H9 (cell line): ENCODE results near the gene CCNF. TPM values are rescaled to one million over a fixed set of nuclear protein-coding genes. Genes with fewer than 3 reads are reported as not detected.

Source experiments
- DNase-seq: peaks from one replicate; pipeline ENCODE4 v3.0.0-alpha.2; 2017
- H2AFZ ChIP-seq: one replicate; pipeline ENCODE4 v1.6.1; 2013; ENCODE audit warnings: mild to moderate bottlenecking, low read length, control low read depth, moderate library complexity
- H2AK5ac ChIP-seq: 2 replicates; pipeline ENCODE4 v1.6.1; 2013; ENCODE audit warnings: low read length, control low read depth, mixed read lengths; ENCODE audit not compliant: insufficient read length
- H2BK120ac ChIP-seq: one replicate; pipeline ENCODE4 v1.6.1; 2013; ENCODE audit warnings: low read depth, mild to moderate bottlenecking, low read length, control low read depth, inconsistent platforms; ENCODE audit not compliant: poor library complexity, severe bottlenecking
- H2BK12ac ChIP-seq: 2 replicates; pipeline ENCODE4 v1.6.1; 2013; ENCODE audit warnings: low read length, control low read depth, mixed read lengths, low read depth; ENCODE audit not compliant: insufficient read length
- H2BK15ac ChIP-seq: 2 replicates; pipeline ENCODE4 v1.6.1; 2013; ENCODE audit warnings: low read depth, low read length, control low read depth
- H2BK20ac ChIP-seq: one replicate; pipeline ENCODE4 v1.6.1; 2013; ENCODE audit warnings: low read depth, mild to moderate bottlenecking, low read length, control low read depth, inconsistent platforms; ENCODE audit not compliant: poor library complexity, severe bottlenecking
- H2BK5ac ChIP-seq: 2 replicates; pipeline ENCODE4 v1.6.1; 2013; ENCODE audit warnings: low read length, control low read depth, mixed read lengths; ENCODE audit not compliant: insufficient read length
- H3K14ac ChIP-seq: 2 replicates; pipeline ENCODE4 v1.6.1; 2013; ENCODE audit warnings: low read length, control low read depth; ENCODE audit not compliant: insufficient read depth
- H3K18ac ChIP-seq: 2 replicates; pipeline ENCODE4 v1.6.1; 2013; ENCODE audit warnings: low read depth, mild to moderate bottlenecking, mixed read lengths, low read length, control low read depth; ENCODE audit not compliant: insufficient read length
- H3K23ac ChIP-seq: 2 replicates; pipeline ENCODE4 v1.6.1; 2013; ENCODE audit warnings: low read length, control low read depth, mixed read lengths, low read depth; ENCODE audit not compliant: insufficient read length
- H3K23me2 ChIP-seq: 2 replicates; pipeline ENCODE4 v1.6.1; 2013; ENCODE audit warnings: low read depth, mild to moderate bottlenecking, mixed read lengths, low read length, control low read depth; ENCODE audit not compliant: insufficient read length, poor library complexity, severe bottlenecking
- H3K27ac ChIP-seq: 2 replicates; pipeline ENCODE4 v1.5.1; 2013; ENCODE audit warnings: low read length, control low read depth, mixed read lengths, low read depth; ENCODE audit not compliant: insufficient read length
- H3K27me3 ChIP-seq: 2 replicates; pipeline ENCODE4 v1.6.1; 2013; ENCODE audit warnings: low read length, control low read depth, inconsistent platforms; ENCODE audit not compliant: insufficient read depth
- H3K4ac ChIP-seq: 2 replicates; pipeline ENCODE4 v1.6.1; 2013; ENCODE audit warnings: low read depth, mild to moderate bottlenecking, control low read depth, inconsistent platforms, low read length, moderate library complexity
- H3K4me1 ChIP-seq: 2 replicates; pipeline ENCODE4 v1.6.1; 2013; ENCODE audit warnings: low read length, control low read depth, inconsistent platforms; ENCODE audit not compliant: insufficient read depth
- H3K4me2 ChIP-seq: 2 replicates; pipeline ENCODE4 v1.6.1; 2013; ENCODE audit warnings: low read length, control low read depth, mixed read lengths; ENCODE audit not compliant: insufficient read length, insufficient read depth
- H3K56ac ChIP-seq: 2 replicates; pipeline ENCODE4 v1.6.1; 2013; ENCODE audit warnings: low read depth, mild to moderate bottlenecking, mixed read lengths, low read length, control low read depth; ENCODE audit not compliant: insufficient read length
- H3K79me1 ChIP-seq: 2 replicates; pipeline ENCODE4 v1.6.1; 2013; ENCODE audit warnings: low read depth, mild to moderate bottlenecking, moderate library complexity, low read length, control low read depth, inconsistent platforms; ENCODE audit not compliant: insufficient read depth, poor library complexity, severe bottlenecking
- H3K79me2 ChIP-seq: 2 replicates; pipeline ENCODE4 v1.6.1; 2013; ENCODE audit warnings: low read length, control low read depth, inconsistent platforms; ENCODE audit not compliant: insufficient read depth
- H3K9ac ChIP-seq: 2 replicates; pipeline ENCODE4 v1.6.1; 2013; ENCODE audit warnings: low read length, control low read depth, mixed read lengths; ENCODE audit not compliant: insufficient read length; ENCODE audit errors: extremely low read depth
- H3K9me3 ChIP-seq: one replicate; pipeline ENCODE4 v1.6.1; 2013; ENCODE audit warnings: low read depth, low read length, inconsistent platforms; ENCODE audit not compliant: control insufficient read depth
- H3T11ph ChIP-seq: one replicate; pipeline ENCODE4 v1.6.1; 2013; ENCODE audit warnings: mild to moderate bottlenecking, low read length, control low read depth, inconsistent platforms
- H4K20me1 ChIP-seq: one replicate; pipeline ENCODE4 v1.6.1; 2013; ENCODE audit not compliant: control insufficient read depth, insufficient read length, insufficient read depth
- H4K5ac ChIP-seq: 2 replicates; pipeline ENCODE4 v1.6.1; 2013; ENCODE audit warnings: low read depth, mild to moderate bottlenecking, mixed read lengths, low read length, control low read depth; ENCODE audit not compliant: insufficient read length
- H4K8ac ChIP-seq: replicated peaks from 2 replicates; pipeline ENCODE4 v1.6.1; 2013; ENCODE audit warnings: low read length, control low read depth, mixed read lengths, low read depth; ENCODE audit not compliant: insufficient read length
- H4K91ac ChIP-seq: 2 replicates; pipeline ENCODE4 v1.6.1; 2013; ENCODE audit warnings: low read depth, mild to moderate bottlenecking, moderate library complexity, mixed read lengths, low read length, control low read depth; ENCODE audit not compliant: insufficient read length
- H3K27ac Mint-ChIP-seq, 3 experiments: 2 replicates in 2 of 3; 3 replicates in 1 of 3; pipeline ENCODE4 v1.8.0; 2020 to 2021; ENCODE audit warnings: mixed read lengths in 3 of 3, mild to moderate bottlenecking in 1 of 3, moderate library complexity in 1 of 3
- H3K27me3 Mint-ChIP-seq: 2 replicates; pipeline ENCODE4 v1.8.0; 2021; ENCODE audit warnings: low read depth, mild to moderate bottlenecking, moderate library complexity, mixed read lengths
- H3K36me3 Mint-ChIP-seq, 3 experiments: 2 replicates in 2 of 3; 3 replicates in 1 of 3; pipeline ENCODE4 v1.8.0; 2020 to 2021; ENCODE audit warnings: low read depth in 3 of 3, mixed read lengths in 3 of 3; ENCODE audit not compliant: insufficient read depth in 1 of 3
- H3K4me1 Mint-ChIP-seq, 2 experiments: 2 replicates each; pipeline ENCODE4 v1.8.0; 2020; ENCODE audit warnings: mixed read lengths in 2 of 2
- H3K4me3 Mint-ChIP-seq, 2 experiments: 2 replicates in 1 of 2; 3 replicates in 1 of 2; pipeline ENCODE4 v1.8.0; 2020 to 2021; ENCODE audit warnings: mild to moderate bottlenecking in 2 of 2, mixed read lengths in 2 of 2, moderate library complexity in 1 of 2
- H3K9me3 Mint-ChIP-seq, 2 experiments: 2 replicates in 1 of 2; 3 replicates in 1 of 2; pipeline ENCODE4 v1.8.0; 2020; ENCODE audit warnings: mild to moderate bottlenecking in 2 of 2, mixed read lengths in 2 of 2, moderate library complexity in 1 of 2
- CTCF ChIP-seq: fragments of 200-600 bp; sonication (generic); conservative IDR thresholded peaks from 3 replicates; pipeline ENCODE4 v1.8.0; 2021; ENCODE audit warnings: antibody characterized with exemption, mild to moderate bottlenecking
- WGBS: extraction: QIAGEN DNeasy Blood & Tissue Kit; methylation state at CpG from one replicate; pipeline ENCODE4 v1.1.7; 2013; ENCODE audit warnings: missing lambda C conversion rate, low lambda C conversion rate, mixed read lengths; ENCODE audit not compliant: insufficient read length; ENCODE audit errors: extremely low coverage; 5-methylcytosine and 5-hydroxymethylcytosine counted together
- total RNA-seq: library from RNA; stranded (reverse); gene quantifications from 2 replicates; pipeline ENCODE4 v1.2.1, GENCODE V29; 2021

The CCNF gene
- total RNA-seq, 1 experiment from 2014 or later = 61.6 TPM

GRCh38 chr16:2427526-2427925 lies 1.7 kb upstream of the CCNF start:
- 100% methylated on average over 2 of the region's 4 CpGs for WGBS
- peaks cover 9% of the 10 kb centered on the region for H3K79me1 ChIP-seq

More at GRCh38 chr16:2427526-2427925, 1.7 kb upstream of the CCNF start:
- Mint-ChIP-seq H3K27ac (no peak overlapping the region), H3K9me3 (no peaks in the 10 kb centered on the region), H3K4me3 (peak overlapping the region; percentile 36 to 88), H3K4me1 (peaks cover 25 to 27% of the 10 kb centered on the region in 2 experiments), H3K27me3 (peaks cover 13% of the 10 kb centered on the region), H3K36me3 (peaks cover 13 to 18% (median 18%) of the 10 kb centered on the region in 3 experiments; a peak in 6 of 7 replicates)
- no peak overlapping the region for H4K91ac ChIP-seq
- H4K5ac ChIP-seq = no peak overlapping the region
- H3K9me3 ChIP-seq = no peaks in the 10 kb centered on the region
- DNase-seq = no peak
- H3K27me3 ChIP-seq = no peaks in the 10 kb centered on the region; the same call in 1 of the 2 replicates
- TF ChIP-seq CTCF = no peak
- no peak overlapping the region for H3K4me2 ChIP-seq
- H2BK20ac ChIP-seq = no peak overlapping the region
- H3K4me1 ChIP-seq = no peaks in the 10 kb centered on the region
- H3T11ph ChIP-seq = no peak overlapping the region
- no peak overlapping the region for H2AK5ac ChIP-seq
- H2BK12ac ChIP-seq = no peak overlapping the region
- no peak overlapping the region for H3K14ac ChIP-seq
- H3K23me2 ChIP-seq = peaks cover 15% of the 10 kb centered on the region
- H4K8ac ChIP-seq = no peak overlapping the region
- no peak overlapping the region for H2BK15ac ChIP-seq
- H4K20me1 ChIP-seq = no peaks in the 10 kb centered on the region
- H3K23ac ChIP-seq = no peak overlapping the region
- H2BK120ac ChIP-seq = no peak overlapping the region
- peaks cover 3% of the 10 kb centered on the region for H3K79me2 ChIP-seq
- no peak overlapping the region for H3K56ac ChIP-seq
- H2BK5ac ChIP-seq = no peak overlapping the region
- no peak overlapping the region for H3K27ac ChIP-seq
- H3K18ac ChIP-seq = no peak overlapping the region
- H3K9ac ChIP-seq = no peak overlapping the region
- H3K4ac ChIP-seq = no peak overlapping the region
- no peak overlapping the region for H2AFZ ChIP-seq
